OCI-LY7 (cell line): ENCODE results near the gene DBNL. TPM values are rescaled to one million over a fixed set of nuclear protein-coding genes. Genes with fewer than 3 reads are reported as not detected.

Experiments
- BruUV-seq: library from RNA; stranded (reverse); fragments of 400-500 nt; replicated peaks from 2 replicates; lab custom pipeline; 2021; lab: Mats Ljungman, UMichigan
- CTCF ChIA-PET: fragments of 300-600 bp; sonication (Branson Sonifier 250); formaldehyde crosslinking; loops from one replicate; lab custom pipeline; 2022; ENCODE audit warnings: antibody characterized with exemption; ENCODE audit not compliant: unreplicated experiment; lab: Charles Lee
- POLR2A ChIA-PET: fragments of 300-600 bp; sonication (Branson Sonifier 250); formaldehyde crosslinking; loops from one replicate; lab custom pipeline; 2022; ENCODE audit warnings: antibody characterized with exemption; lab: Charles Lee
- DNase-seq: peaks from one replicate; pipeline ENCODE4 v3.0.0-alpha.2; 2015; ENCODE audit warnings: low spot score
- H2AFZ ChIP-seq: fragments of 200-600 bp; sonication (generic), shearing (Covaris generic); 2 replicates; pipeline ENCODE4 v1.6.1; 2014; ENCODE audit warnings: mild to moderate bottlenecking, antibody characterized with exemption, low read length, moderate library complexity
- H3K27ac ChIP-seq: fragments of 200-600 bp; sonication (generic); 2 replicates; pipeline ENCODE4 v1.5.1; 2014; ENCODE audit warnings: mixed run types, low read depth, mild to moderate bottlenecking, moderate library complexity, low read length, inconsistent platforms; ENCODE audit not compliant: poor library complexity, severe bottlenecking
- H3K36me3 ChIP-seq: fragments of 200-600 bp; sonication (generic); 2 replicates; pipeline ENCODE4 v1.6.1; 2014; ENCODE audit warnings: mild to moderate bottlenecking, antibody characterized with exemption, low read length, moderate library complexity, mixed read lengths; ENCODE audit not compliant: insufficient read depth
- H3K4me1 ChIP-seq: fragments of 200-600 bp; sonication (generic); 2 replicates; pipeline ENCODE4 v1.5.1; 2014; ENCODE audit warnings: mild to moderate bottlenecking, low read length; ENCODE audit not compliant: insufficient read depth, poor library complexity, severe bottlenecking
- H3K4me2 ChIP-seq: fragments of 200-600 bp; sonication (generic); 2 replicates; pipeline ENCODE4 v1.6.1; 2014; ENCODE audit warnings: mild to moderate bottlenecking, low read length
- H3K4me3 ChIP-seq: fragments of 200-600 bp; sonication (generic); 2 replicates; pipeline ENCODE4 v1.5.1; 2014; ENCODE audit warnings: mild to moderate bottlenecking, low read depth, low read length; ENCODE audit not compliant: poor library complexity, severe bottlenecking
- H3K79me2 ChIP-seq: fragments of 200-600 bp; sonication (generic); 2 replicates; pipeline ENCODE4 v1.6.1; 2016; ENCODE audit warnings: low read depth, mild to moderate bottlenecking, low read length, moderate library complexity, mixed read lengths; ENCODE audit not compliant: insufficient read depth
- H3K9me2 ChIP-seq: fragments of 200-600 bp; sonication (generic); 2 replicates; pipeline ENCODE4 v1.6.1; 2016; ENCODE audit warnings: mild to moderate bottlenecking, low read length, mixed read lengths; ENCODE audit not compliant: insufficient read depth
- H3K9me3 ChIP-seq: fragments of 200-600 bp; sonication (generic); 2 replicates; pipeline ENCODE4 v1.6.1; 2014; ENCODE audit warnings: mild to moderate bottlenecking, mixed run types, low read length, mixed read lengths
- H4K20me1 ChIP-seq: fragments of 200-600 bp; sonication (generic); 2 replicates; pipeline ENCODE4 v1.6.1; 2014; ENCODE audit warnings: mild to moderate bottlenecking, antibody characterized with exemption, low read length, moderate library complexity, mixed read lengths; ENCODE audit not compliant: insufficient read depth
- CTCF ChIP-seq: fragments of 200-600 bp; sonication (generic); conservative IDR thresholded peaks from 2 replicates; pipeline ENCODE4 v1.5.1; 2014; ENCODE audit warnings: mild to moderate bottlenecking, antibody characterized with exemption, low read length, moderate library complexity, mixed read lengths
- EZH2phosphoT487 ChIP-seq: fragments of 200-600 bp; sonication (generic); IDR thresholded peaks from 2 replicates; pipeline ENCODE4 v1.6.1; 2018; ENCODE audit warnings: low read depth, borderline replicate concordance, mild to moderate bottlenecking, mixed run types, antibody characterized with exemption, low read length, moderate library complexity, mixed read lengths
- intact Hi-C: fragments of 100-400 bp; cut with micrococcal nuclease; formaldehyde crosslinking; loops from one replicate; pipeline ENCODE4 v1.10.0; 2022; ENCODE audit not compliant: unreplicated experiment
- total RNA-seq, 2 experiments: library from RNA; depleted of rRNA in 1 of 2; stranded (reverse); fragments of >200 nt in 1 of 2; shearing (Covaris generic) in 1 of 2; gene quantifications; 2 replicates each; pipeline ENCODE4 v1.2.3, GENCODE V29; 2014 to 2022

DBNL gene
- total RNA-seq, 2 experiments from 2014 or later, result 124 to 137 TPM

GRCh38 chr7:44096326-44096881 lies 51.9 kb downstream of the DBNL start:
- no peak for TF ChIP-seq EZH2phosphoT487
- TF ChIP-seq CTCF, result no peak; the same call in 1 of the 2 replicates
- Histone ChIP-seq H2AFZ (no peak overlapping the region), H3K9me3 (peaks cover 5% of the 10 kb centered on the region; the same call in 1 of the 2 replicates), H3K4me3 (peak overlapping the region; percentile 33), H3K4me2 (peak overlapping the region; percentile 76), H3K36me3 (no peaks in the 10 kb centered on the region; the same call in 1 of the 2 replicates), H3K27ac (peak overlapping the region; percentile 98), H3K79me2 (no peaks in the 10 kb centered on the region), H3K4me1 (peaks cover 100% of the 10 kb centered on the region), H3K9me2 (no peaks in the 10 kb centered on the region), H4K20me1 (no peaks in the 10 kb centered on the region)
- DNase-seq, result peak; percentile 83
- intact Hi-C loops, result loop anchor here (2.0 to 5.0 kb wide), 2 partner anchors 26 to 901 kb away; partner anchors contain the start of gene POLD2
- BruUV-seq, result no TSS peak
- POLR2A ChIA-PET, result interaction anchor here (1.0 to 5.4 kb wide), 7 partner anchors 10 to 34 kb away, joined by 3 to 38 read pairs (median 4); partner anchors contain the start of genes POLD2 and POLM
- CTCF ChIA-PET, result interaction anchor here (1.8 kb wide), 1 partner anchor 16 kb away, joined by 7 read pairs; no protein-coding TSS in a partner anchor

- Histone ChIP-seq H4K20me1 (no peaks in the 10 kb centered on the region), H3K27ac (peak overlapping the region; percentile 98), H3K79me2 (no peaks in the 10 kb centered on the region), H3K4me1 (peaks cover 100% of the 10 kb centered on the region), H3K4me3 (peak overlapping the region; percentile 35), H2AFZ (no peak overlapping the region), H3K9me3 (peaks cover 5% of the 10 kb centered on the region; the same call in 1 of the 2 replicates), H3K9me2 (no peaks in the 10 kb centered on the region), H3K36me3 (no peaks in the 10 kb centered on the region; the same call in 1 of the 2 replicates), H3K4me2 (peak overlapping the region; percentile 76)
- intact Hi-C loops, result loop anchor here (1.0 to 5.0 kb wide), 3 partner anchors 15 to 900 kb away; partner anchors contain the start of genes POLD2 and POLM
- POLR2A ChIA-PET, result interaction anchor here (0.6 to 5.4 kb wide), 13 partner anchors 11 to 698 kb away, joined by 3 to 38 read pairs (median 4); partner anchors contain the start of genes POLD2, POLM and YKT6
- peak; percentile 98 for DNase-seq
- BruUV-seq, result no TSS peak
- CTCF ChIA-PET, result interaction anchor here (0.5 to 1.8 kb wide), 3 partner anchors 16 to 107 kb away, joined by 3 to 7 read pairs (median 4); no protein-coding TSS in a partner anchor
- TF ChIP-seq CTCF (peak; percentile 58), EZH2phosphoT487 (no peak)
These were observed 52.8 kb downstream of the DBNL start for GRCh38 chr7:44097064-44097932.
